Transverse colon (tissue), 4 donors: ENCODE measurements around the gene P4HTM.

Experiments
- EP300 ChIP-seq: sonication (generic); formaldehyde crosslinking; IDR thresholded peaks from one replicate; pipeline ENCODE4 v1.6.1; 2017; ENCODE audit warnings: antibody characterized with exemption, low read depth
- POLR2A ChIP-seq: fragments of 450-650 bp; IDR thresholded peaks from one replicate; pipeline ENCODE4 v1.6.1; 2016; ENCODE audit warnings: antibody characterized with exemption, mild to moderate bottlenecking, moderate library complexity
- POLR2AphosphoS5 ChIP-seq, 3 donors: sonication (generic); formaldehyde crosslinking; IDR thresholded peaks; one replicate each; pipeline ENCODE4 v1.6.1; 2016; ENCODE audit warnings: antibody characterized with exemption in 3 of 3
- TF ChIP-seq, protein P1 (sequence below), 5 experiments: fragments of 200-600 bp in 3 of 5; fragments of 450-650 bp in 2 of 5; sonication (generic) in 3 of 5; IDR thresholded peaks; 1 replicate in 2 of 5; 2 replicates in 3 of 5; pipeline ENCODE4 v1.5.1; 2016 to 2017; ENCODE audit warnings: antibody characterized with exemption in 5 of 5, inconsistent platforms in 3 of 5, mild to moderate bottlenecking in 2 of 5, moderate library complexity in 1 of 5

DNA sequence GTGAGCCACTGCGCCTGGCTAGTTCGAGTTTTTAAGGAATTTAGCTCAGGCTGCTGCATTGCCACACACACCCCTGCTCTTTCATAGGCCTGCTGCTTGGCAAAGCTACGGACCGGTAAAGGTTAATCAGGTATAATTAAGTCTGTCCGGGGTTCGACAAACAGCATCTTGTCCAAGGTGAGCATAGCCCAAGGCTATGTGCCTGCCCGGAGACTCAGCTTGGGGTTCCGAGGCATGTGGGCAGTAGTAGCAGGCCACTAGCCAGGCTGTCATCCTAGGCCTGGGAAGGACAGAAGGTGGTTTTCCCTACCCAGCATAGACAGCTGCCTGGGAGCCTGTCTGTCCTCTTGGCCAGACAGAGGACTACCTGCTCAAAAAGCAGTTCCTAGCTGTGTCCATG, 6.6 kb downstream of the P4HTM start:
- TF ChIP-seq, protein P1, sequence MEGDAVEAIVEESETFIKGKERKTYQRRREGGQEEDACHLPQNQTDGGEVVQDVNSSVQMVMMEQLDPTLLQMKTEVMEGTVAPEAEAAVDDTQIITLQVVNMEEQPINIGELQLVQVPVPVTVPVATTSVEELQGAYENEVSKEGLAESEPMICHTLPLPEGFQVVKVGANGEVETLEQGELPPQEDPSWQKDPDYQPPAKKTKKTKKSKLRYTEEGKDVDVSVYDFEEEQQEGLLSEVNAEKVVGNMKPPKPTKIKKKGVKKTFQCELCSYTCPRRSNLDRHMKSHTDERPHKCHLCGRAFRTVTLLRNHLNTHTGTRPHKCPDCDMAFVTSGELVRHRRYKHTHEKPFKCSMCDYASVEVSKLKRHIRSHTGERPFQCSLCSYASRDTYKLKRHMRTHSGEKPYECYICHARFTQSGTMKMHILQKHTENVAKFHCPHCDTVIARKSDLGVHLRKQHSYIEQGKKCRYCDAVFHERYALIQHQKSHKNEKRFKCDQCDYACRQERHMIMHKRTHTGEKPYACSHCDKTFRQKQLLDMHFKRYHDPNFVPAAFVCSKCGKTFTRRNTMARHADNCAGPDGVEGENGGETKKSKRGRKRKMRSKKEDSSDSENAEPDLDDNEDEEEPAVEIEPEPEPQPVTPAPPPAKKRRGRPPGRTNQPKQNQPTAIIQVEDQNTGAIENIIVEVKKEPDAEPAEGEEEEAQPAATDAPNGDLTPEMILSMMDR (IDR thresholded peaks at IDR 0.05) = no peak
- no peak for TF ChIP-seq POLR2AphosphoS5 (IDR thresholded peaks at IDR 0.05)
- TF ChIP-seq POLR2A = no peak
- TF ChIP-seq EP300 = no peak
